HG02981 (cell line): ENCODE data around the gene OR4K2.
"Not testable (repeated sequence)": the region's sequence is repeated elsewhere in the genome, so short reads cannot be mapped to it uniquely, and the experiment has no call there.

Experiments used
- ATAC-seq: cut with Tn5 transposase; IDR thresholded peaks from one replicate; pipeline ENCODE4 v1.9.1; 2021; ENCODE audit warnings: mild to moderate bottlenecking, moderate library complexity; ENCODE audit not compliant: unreplicated experiment

The OR4K2 gene

GRCh38 chr14:19874842-19875241, at the start of gene OR4K2:
OR4K2 (plus strand) TSS chr14:19875142; CDS start chr14:19876268, 1,126 bp downstream.
- ATAC-seq = no peak

DNA sequence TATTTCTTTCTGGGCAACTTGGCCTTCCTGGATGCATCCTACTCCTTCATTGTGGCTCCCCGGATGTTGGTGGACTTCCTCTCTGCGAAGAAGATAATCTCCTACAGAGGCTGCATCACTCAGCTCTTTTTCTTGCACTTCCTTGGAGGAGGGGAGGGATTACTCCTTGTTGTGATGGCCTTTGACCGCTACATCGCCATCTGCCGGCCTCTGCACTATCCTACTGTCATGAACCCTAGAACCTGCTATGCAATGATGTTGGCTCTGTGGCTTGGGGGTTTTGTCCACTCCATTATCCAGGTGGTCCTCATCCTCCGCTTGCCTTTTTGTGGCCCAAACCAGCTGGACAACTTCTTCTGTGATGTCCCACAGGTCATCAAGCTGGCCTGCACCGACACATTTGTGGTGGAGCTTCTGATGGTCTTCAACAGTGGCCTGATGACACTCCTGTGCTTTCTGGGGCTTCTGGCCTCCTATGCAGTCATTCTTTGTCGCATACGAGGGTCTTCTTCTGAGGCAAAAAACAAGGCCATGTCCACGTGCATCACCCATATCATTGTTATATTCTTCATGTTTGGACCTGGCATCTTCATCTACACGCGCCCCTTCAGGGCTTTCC, 47.2 kb upstream of the OR4K2 start:
- ATAC-seq = not testable (repeated sequence)

- ATAC-seq = no peak
These were observed 46.6 kb upstream of the OR4K2 start for GRCh38 chr14:19828314-19828713.

- ATAC-seq = not testable (repeated sequence)
These were observed 40.6 kb upstream of the OR4K2 start for GRCh38 chr14:19834203-19834848.

DNA sequence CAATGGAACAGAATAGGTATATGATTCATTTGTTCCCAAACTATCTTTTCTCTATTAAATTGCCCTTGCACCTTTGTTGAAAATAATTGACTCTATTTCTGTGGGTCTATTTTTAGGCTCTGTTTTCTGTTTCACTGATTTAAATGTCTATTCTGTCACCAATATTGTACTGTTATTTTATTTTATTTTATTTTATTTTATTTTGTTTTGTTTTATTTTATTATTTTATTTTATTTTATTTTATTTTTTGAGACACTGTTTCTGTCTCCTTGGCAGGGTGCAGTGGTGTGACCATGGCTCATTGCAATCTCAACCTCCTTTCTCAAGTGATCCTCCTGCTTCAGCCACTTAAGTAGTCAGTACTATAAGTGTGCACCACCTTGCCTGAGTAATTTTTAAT, 36.5 kb upstream of the OR4K2 start:
- no peak for ATAC-seq

DNA sequence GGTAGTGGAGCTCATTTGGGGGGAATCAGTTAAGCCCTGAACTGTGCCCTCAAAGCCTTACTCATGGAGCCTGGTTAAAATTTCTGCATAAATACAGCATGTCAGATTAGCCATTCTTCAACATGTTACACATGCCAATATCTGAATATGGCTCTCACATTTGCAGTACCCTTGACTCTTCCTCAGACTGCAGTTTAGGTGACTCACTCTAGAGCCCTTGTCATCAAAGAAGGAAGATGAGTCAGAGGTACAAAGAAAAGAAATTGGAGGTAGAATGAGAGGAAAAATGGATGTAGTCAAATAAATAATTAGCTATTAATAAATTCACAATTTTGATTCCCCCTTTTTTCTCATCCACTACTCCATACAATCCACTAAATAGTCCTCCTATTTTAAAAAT, 23.6 kb upstream of the OR4K2 start:
- no peak for ATAC-seq

DNA sequence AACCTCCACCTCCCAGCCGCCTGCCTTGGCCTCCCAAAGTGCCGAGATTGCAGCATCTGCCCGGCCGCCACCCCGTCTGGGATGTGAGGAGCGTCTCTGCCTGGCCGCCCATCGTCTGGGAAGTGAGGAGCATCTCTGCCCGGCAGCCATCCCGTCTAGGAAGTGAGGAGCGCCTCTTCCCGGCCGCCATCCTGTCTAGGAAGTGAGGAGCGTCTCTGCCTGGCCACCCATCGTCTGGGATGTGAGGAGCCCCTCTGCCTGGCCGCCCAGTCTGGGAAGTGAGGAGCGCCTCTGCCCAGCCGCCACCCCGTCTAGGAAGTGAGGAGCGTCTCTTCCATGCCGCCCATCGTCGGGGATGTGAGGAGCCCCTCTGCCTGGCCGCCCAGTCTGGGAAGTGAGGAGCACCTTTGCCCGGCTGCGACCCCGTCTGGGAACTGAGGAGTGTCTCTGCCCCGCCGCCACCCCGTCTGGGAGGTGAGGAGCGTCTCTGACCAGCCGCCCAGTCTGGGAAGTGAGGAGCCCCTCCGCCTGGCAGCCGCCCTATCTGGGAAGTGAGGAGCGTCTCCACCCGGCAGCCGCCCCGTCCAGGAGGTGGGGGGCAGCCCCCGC, 8.8 kb upstream of the OR4K2 start:
- not testable (repeated sequence) for ATAC-seq

GRCh38 chr14:19873178-19873577, 1.8 kb upstream of the OR4K2 start:
- no peak for ATAC-seq

GRCh38 chr14:19878029-19878642, 3.2 kb downstream of the OR4K2 start:
- no peak for ATAC-seq

- ATAC-seq = no peak
These were observed 20.3 kb downstream of the OR4K2 start for GRCh38 chr14:19895282-19895681.

DNA sequence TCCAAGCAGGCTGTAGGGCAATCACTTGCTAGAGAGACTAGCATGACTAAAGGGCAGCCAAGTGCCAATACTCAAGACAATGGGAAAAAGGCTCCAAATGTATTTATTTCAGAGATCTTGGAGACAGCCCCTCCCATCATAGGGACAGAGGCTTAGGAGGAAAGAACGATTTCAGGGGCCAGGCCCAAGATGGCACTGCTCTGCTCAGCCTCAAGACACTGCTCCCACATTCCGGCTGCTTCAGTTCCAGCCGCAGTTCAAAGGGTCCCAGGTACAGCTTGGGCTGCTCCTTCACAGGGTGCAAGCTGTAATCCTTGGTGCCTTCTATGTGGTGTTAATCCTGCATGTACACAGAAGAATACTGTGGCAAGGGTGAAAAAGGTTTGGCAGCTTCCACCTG, 26.1 kb downstream of the OR4K2 start:
- no peak for ATAC-seq

- ATAC-seq = no peak
These were observed 27.5 kb downstream of the OR4K2 start for GRCh38 chr14:19902409-19902808.

DNA sequence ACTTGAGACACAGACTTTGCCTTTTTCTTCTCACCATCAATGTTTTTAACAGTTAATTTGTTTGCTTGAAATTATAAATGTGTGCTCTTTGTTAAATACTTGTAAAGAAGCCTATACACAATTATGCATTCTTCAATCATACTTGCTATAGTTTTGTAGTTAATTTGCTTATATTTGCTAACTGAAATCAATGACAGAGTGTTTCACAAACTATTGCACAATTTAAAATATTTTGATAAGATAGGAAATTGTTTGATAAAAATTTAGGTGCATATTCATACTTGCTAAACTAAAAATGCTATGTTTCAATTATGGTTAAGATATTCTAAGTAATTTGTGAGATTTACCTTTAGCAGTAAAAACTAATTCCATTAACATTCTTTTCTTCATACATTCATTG, 31.7 kb downstream of the OR4K2 start:
- ATAC-seq = no peak

- no peak for ATAC-seq
These were observed 36.2 kb downstream of the OR4K2 start for GRCh38 chr14:19911114-19911513.

GRCh38 chr14:19917243-19917642, 42.3 kb downstream of the OR4K2 start:
- ATAC-seq = no peak

GRCh38 chr14:19917955-19918518, 43.1 kb downstream of the OR4K2 start:
- ATAC-seq = no peak

DNA sequence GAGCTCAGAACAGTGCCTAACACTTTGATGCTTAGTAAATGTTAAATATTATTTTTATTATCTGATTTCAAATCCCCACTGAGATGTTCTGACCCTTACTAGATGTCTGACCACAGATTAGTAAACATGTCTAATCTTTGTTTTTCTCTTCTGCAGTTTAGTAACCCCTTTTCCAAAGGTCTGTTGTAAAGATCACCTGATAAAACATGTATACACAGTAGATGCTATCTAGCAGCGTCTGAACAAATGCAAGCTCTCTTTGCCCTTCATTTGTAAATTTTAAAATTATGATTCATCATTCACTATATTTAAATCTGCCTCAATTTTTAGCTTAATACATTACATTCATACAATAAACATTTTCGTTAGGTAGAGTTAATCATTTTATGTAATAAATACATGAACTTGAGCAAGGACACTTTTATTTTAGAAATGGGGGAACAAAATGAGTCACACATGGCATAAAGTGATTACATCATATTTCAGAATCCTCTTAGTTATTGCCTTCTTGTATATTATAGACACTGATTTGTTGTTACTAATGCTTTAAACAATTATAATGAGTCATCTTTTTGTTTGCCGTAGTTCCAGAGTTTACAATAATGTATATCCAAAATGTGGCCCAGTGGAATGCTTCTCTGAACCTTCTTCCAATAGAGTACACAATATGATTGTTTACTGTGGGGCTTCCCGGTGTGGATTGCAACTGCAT, 43.8 kb downstream of the OR4K2 start:
- no peak for ATAC-seq

DNA sequence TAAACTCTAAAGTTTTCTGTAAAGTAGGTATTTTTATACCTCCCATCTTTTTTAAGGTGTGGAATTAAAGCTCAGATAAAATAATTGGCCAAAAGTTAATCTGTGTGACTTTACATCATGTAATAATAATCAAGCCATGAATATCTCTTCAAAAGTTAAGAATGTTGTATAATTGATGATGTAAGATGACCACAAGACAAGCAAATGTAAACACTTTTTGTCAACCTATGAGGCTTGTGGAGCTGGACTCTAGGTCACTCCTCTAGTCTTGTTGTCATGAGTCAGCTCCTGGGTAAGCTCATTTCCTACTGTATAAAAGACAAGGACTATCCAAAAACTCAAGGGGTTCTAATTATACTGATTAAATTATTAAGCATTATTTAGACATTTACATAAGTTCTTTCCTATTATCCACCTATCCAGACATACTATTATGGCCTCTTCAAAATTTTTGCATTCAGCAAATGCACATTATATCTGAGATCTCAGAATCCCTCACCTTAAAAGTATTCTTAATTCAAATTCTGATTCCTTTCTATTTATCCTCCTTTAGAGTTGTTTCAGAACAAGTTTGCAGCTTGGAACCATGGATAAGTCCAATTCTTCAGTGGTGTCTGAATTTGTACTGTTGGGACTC, 45.2 kb downstream of the OR4K2 start, which contains the start of gene OR4K5:
TSS of gene OR4K5 (plus strand) at position 587 of the 637 bp plus-strand sequence. CDS start at position 587, 0 bp downstream.
- ATAC-seq = no peak

- ATAC-seq = no peak
These were observed 55.7 kb downstream of the OR4K2 start, which contains the start of gene OR4K1 for GRCh38 chr14:19930617-19931016. OR4K1 (plus strand) TSS chr14:19930917; CDS start chr14:19935667, 4,750 bp downstream.
